ENCODE measurements around the gene ABCB8. TPM values are rescaled to one million over a fixed set of nuclear protein-coding genes. Genes with fewer than 3 reads are reported as not detected.
A peak's percentile ranks its signal among the peaks of the same experiment; 100 is the strongest.
"Not testable (repeated sequence)": the region's sequence is repeated elsewhere in the genome, so short reads cannot be mapped to it uniquely, and the experiment has no call there.

ABCB8 gene
- total and polyA plus RNA-seq, 7 experiments from 2014 or later: 13.8 to 88.0 (median 64.4) TPM

- H3K27ac ChIP-seq (ENCODE audit: low read depth, low read length): peak overlapping the region; percentile 94
- intact Hi-C loops (cut with micrococcal nuclease): loop anchor here (5.0 to 10.0 kb wide), 2 partner anchors 318 to 705 kb away; partner anchors contain the start of genes ACTR3C (in 1 of the 2), LRRC61 (in 1 of the 2) and NUB1 (in 1 of the 2)
- peaks cover 0 to 12% (median 0%) of the 10 kb centered on the region in 3 experiments for H3K36me3 ChIP-seq (ENCODE audit: control insufficient read depth in 2 of 3, insufficient read depth in 3 of 3, low read length in 3 of 3)
- not testable (repeated sequence) for ATAC-seq; H3K9me3 ChIP-seq (ENCODE audit: control insufficient read depth in 2 of 3, low read length in 3 of 3); DNase-seq; H3K36me3 Mint-ChIP-seq; H3K9me3 Mint-ChIP-seq; H3K27me3 ChIP-seq (ENCODE audit: control insufficient read depth in 2 of 2, insufficient read depth in 2 of 2, low read length in 2 of 2); H3K4me1 ChIP-seq (ENCODE audit: control insufficient read depth in 2 of 2, insufficient read depth in 2 of 2, low read length in 2 of 2)
- H3K4me1 Mint-ChIP-seq: peaks cover 20 to 40% (median 29%) of the 10 kb centered on the region in 7 donors
- H3K27ac Mint-ChIP-seq: peak overlapping the region; percentile 95 to 100 (median 99)
- POLR2A ChIA-PET: interaction anchor here (0.9 to 1.8 kb wide), 12 partner anchors 9 to 81 kb away, joined by 3 to 28 read pairs (median 8); partner anchors contain the start of genes CDK5, FASTK and SLC4A2
- H3K27me3 Mint-ChIP-seq: peaks cover 0 to 10% (median 0%) of the 10 kb centered on the region in 5 donors
- CTCF ChIA-PET: interaction anchor here (1.5 to 2.1 kb wide), 3 partner anchors 15 to 64 kb away, joined by 4 to 8 read pairs (median 6); no protein-coding TSS in a partner anchor
- peak overlapping the region; percentile 83 to 98 (median 92) for H3K4me3 Mint-ChIP-seq
- H3K4me3 ChIP-seq (ENCODE audit: low read length): peak overlapping the region; percentile 78
These were observed 1.2 kb upstream of the ABCB8 start for GRCh38 chr7:151026771-151027727.

- Mint-ChIP-seq H3K4me1 (peaks cover 20 to 40% (median 29%) of the 10 kb centered on the region in 7 donors), H3K4me3 (peak overlapping the region; percentile 83 to 98 (median 92)), H3K27ac (peak overlapping the region; percentile 95 to 100 (median 99)), H3K27me3 (peaks cover 0 to 10% (median 0%) of the 10 kb centered on the region in 5 donors), H3K36me3 (peaks cover 0 to 11% (median 0%) of the 10 kb centered on the region in 5 donors)
- CTCF ChIA-PET: interaction anchor here (0.6 to 2.1 kb wide), 5 partner anchors 9 to 65 kb away, joined by 3 to 12 read pairs (median 6); no protein-coding TSS in a partner anchor
- H3K9me3 Mint-ChIP-seq; H3K9me3 ChIP-seq (ENCODE audit: control insufficient read depth in 2 of 3, low read length in 3 of 3); H3K27me3 ChIP-seq (ENCODE audit: control insufficient read depth in 2 of 2, insufficient read depth in 2 of 2, low read length in 2 of 2); H3K4me1 ChIP-seq (ENCODE audit: control insufficient read depth in 2 of 2, insufficient read depth in 2 of 2, low read length in 2 of 2); DNase-seq: not testable (repeated sequence)
- intact Hi-C loops (cut with micrococcal nuclease): loop anchor here (1.0 to 10.0 kb wide), 14 partner anchors 9 to 1901 kb away; partner anchors contain the start of genes ABCF2 (in 2 of the 2), FASTK (in 2 of the 2), NUB1 (in 2 of the 2) and ACTR3C (in 1 of the 2)
- POLR2A ChIA-PET: interaction anchor here (0.9 to 1.8 kb wide), 16 partner anchors 9 to 80 kb away, joined by 3 to 28 read pairs (median 7); partner anchors contain the start of genes CDK5, FASTK, SLC4A2 and TMUB1
- H3K36me3 ChIP-seq (ENCODE audit: control insufficient read depth in 2 of 3, insufficient read depth in 3 of 3, low read length in 3 of 3): peaks cover 0 to 14% (median 0%) of the 10 kb centered on the region in 3 experiments
- H3K27ac ChIP-seq (ENCODE audit: low read depth, low read length): peak overlapping the region; percentile 94
- H3K4me3 ChIP-seq (ENCODE audit: low read length): peak overlapping the region; percentile 78
- ATAC-seq: peak; percentile 40
These were observed 521 bp upstream of the ABCB8 start for GRCh38 chr7:151027728-151028130.

GRCh38 chr7:151028948-151029501 lies 775 bp downstream of the ABCB8 start:
- Histone ChIP-seq H3K4me1 (ENCODE audit: control insufficient read depth in 2 of 2, insufficient read depth in 2 of 2, low read length in 2 of 2) (peaks cover 6% of the 10 kb centered on the region in 2 donors), H3K9me3 (ENCODE audit: control insufficient read depth in 2 of 3, low read length in 3 of 3) (no peaks in the 10 kb centered on the region), H3K27ac (ENCODE audit: low read depth, low read length) (peak overlapping the region; percentile 94), H3K36me3 (ENCODE audit: control insufficient read depth in 2 of 3, insufficient read depth in 3 of 3, low read length in 3 of 3) (peaks cover 0 to 26% (median 0%) of the 10 kb centered on the region in 3 experiments), H3K4me3 (ENCODE audit: low read length) (peak overlapping the region; percentile 78), H3K27me3 (ENCODE audit: control insufficient read depth in 2 of 2, insufficient read depth in 2 of 2, low read length in 2 of 2) (no peaks in the 10 kb centered on the region)
- Mint-ChIP-seq H3K27me3 (peaks cover 0 to 6% (median 0%) of the 10 kb centered on the region in 5 donors), H3K27ac (peak overlapping the region; percentile 95 to 100 (median 99)), H3K4me3 (peak overlapping the region; percentile 83 to 98 (median 92)), H3K9me3 (no peaks in the 10 kb centered on the region), H3K4me1 (peaks cover 20 to 40% (median 29%) of the 10 kb centered on the region in 7 donors), H3K36me3 (peaks cover 0 to 11% (median 0%) of the 10 kb centered on the region in 5 donors)
- ChIA-PET CTCF (interaction anchor here (0.6 to 2.1 kb wide), 9 partner anchors 10 to 80 kb away, joined by 3 to 12 read pairs (median 4); no protein-coding TSS in a partner anchor), POLR2A (interaction anchor here (0.6 to 1.8 kb wide), 15 partner anchors 11 to 79 kb away, joined by 3 to 28 read pairs (median 7); partner anchors contain the start of genes CDK5, FASTK, SLC4A2 and TMUB1)
- ATAC-seq: no peak
- intact Hi-C loops (cut with micrococcal nuclease): loop anchor here (1.0 to 10.0 kb wide), 14 partner anchors 11 to 1902 kb away; partner anchors contain the start of genes ABCF2 (in 2 of the 2), FASTK (in 2 of the 2), NUB1 (in 2 of the 2) and ACTR3C (in 1 of the 2)
- no peak for DNase-seq

- peaks cover 0 to 4% (median 0%) of the 10 kb centered on the region in 5 donors for H3K27me3 Mint-ChIP-seq
- H3K9me3 Mint-ChIP-seq: no peaks in the 10 kb centered on the region
- Histone ChIP-seq H3K36me3 (ENCODE audit: control insufficient read depth in 2 of 3, insufficient read depth in 3 of 3, low read length in 3 of 3) (peaks cover 0 to 46% (median 12%) of the 10 kb centered on the region in 3 experiments), H3K27ac (ENCODE audit: low read depth, low read length) (no peak overlapping the region), H3K9me3 (ENCODE audit: control insufficient read depth in 2 of 3, low read length in 3 of 3) (no peaks in the 10 kb centered on the region), H3K27me3 (ENCODE audit: control insufficient read depth in 2 of 2, insufficient read depth in 2 of 2, low read length in 2 of 2) (no peaks in the 10 kb centered on the region), H3K4me3 (ENCODE audit: low read length) (no peak overlapping the region), H3K4me1 (ENCODE audit: control insufficient read depth in 2 of 2, insufficient read depth in 2 of 2, low read length in 2 of 2) (peaks cover 6% of the 10 kb centered on the region in 2 donors)
- DNase-seq (no peak), ATAC-seq (no peak)
- H3K36me3 Mint-ChIP-seq: peaks cover 0 to 11% (median 0%) of the 10 kb centered on the region in 5 donors
- CTCF ChIA-PET: interaction anchor here (0.6 kb wide), 2 partner anchors 17 to 624 kb away, joined by 3 read pairs; no protein-coding TSS in a partner anchor
- intact Hi-C loops (cut with micrococcal nuclease): no loop called here
- peak overlapping the region in 2 of 9 donors; percentile 23 to 58 for H3K27ac Mint-ChIP-seq
- peak overlapping the region in 1 of 10 donors; percentile 19 for H3K4me3 Mint-ChIP-seq
- peaks cover 20 to 40% (median 29%) of the 10 kb centered on the region in 7 donors for H3K4me1 Mint-ChIP-seq
- POLR2A ChIA-PET: interaction anchor here (1.2 kb wide), 1 partner anchor 52 kb away, joined by 3 read pairs; the partner anchor contains the start of gene TMUB1
These were observed 2.8 kb downstream of the ABCB8 start for GRCh38 chr7:151031011-151031410.

- ATAC-seq (no peak), DNase-seq (no peak)
- Mint-ChIP-seq H3K36me3 (peaks cover 0 to 17% (median 0%) of the 10 kb centered on the region in 5 donors), H3K27me3 (peaks cover 0 to under 1% (median 0%) of the 10 kb centered on the region in 5 donors), H3K4me3 (no peak overlapping the region), H3K27ac (peak overlapping the region in 1 of 9 donors; percentile 23), H3K9me3 (no peaks in the 10 kb centered on the region), H3K4me1 (peaks cover 13 to 28% (median 19%) of the 10 kb centered on the region in 7 donors)
- Histone ChIP-seq H3K4me1 (ENCODE audit: control insufficient read depth in 2 of 2, insufficient read depth in 2 of 2, low read length in 2 of 2) (peaks cover 6% of the 10 kb centered on the region in 2 donors), H3K27ac (ENCODE audit: low read depth, low read length) (no peak overlapping the region), H3K4me3 (ENCODE audit: low read length) (no peak overlapping the region), H3K36me3 (ENCODE audit: control insufficient read depth in 2 of 3, insufficient read depth in 3 of 3, low read length in 3 of 3) (peaks cover 0 to 67% (median 12%) of the 10 kb centered on the region in 3 experiments), H3K9me3 (ENCODE audit: control insufficient read depth in 2 of 3, low read length in 3 of 3) (no peaks in the 10 kb centered on the region), H3K27me3 (ENCODE audit: control insufficient read depth in 2 of 2, insufficient read depth in 2 of 2, low read length in 2 of 2) (no peaks in the 10 kb centered on the region)
- ChIA-PET CTCF (interaction anchor here (0.7 to 1.3 kb wide), 3 partner anchors 19 to 88 kb away, joined by 3 to 5 read pairs (median 3); no protein-coding TSS in a partner anchor), POLR2A (interaction anchor here (0.9 kb wide), 1 partner anchor 23 kb away, joined by 3 read pairs; no protein-coding TSS in a partner anchor)
- intact Hi-C loops (cut with micrococcal nuclease): no loop called here
These were observed 5.0 kb downstream of the ABCB8 start for GRCh38 chr7:151032936-151033863.

Measured in naive thymus-derived CD4-positive, alpha-beta T cell (primary cell).